Right lobe of liver (tissue), 4 donors: ENCODE results near the gene SLC26A8.

Source experiments
- CTCF ChIP-seq, 4 donors: fragments of 200-600 bp in 3 of 4; fragments of 450-650 bp in 1 of 4; IDR thresholded peaks; one replicate each; pipeline versions ENCODE4 v1.5.1 to v1.8.0; 2016 to 2022; ENCODE audit warnings: antibody characterized with exemption in 4 of 4, mild to moderate bottlenecking in 2 of 4
- POLR2A ChIP-seq: fragments of 450-650 bp; IDR thresholded peaks from one replicate; pipeline ENCODE4 v1.6.1; 2017; ENCODE audit warnings: antibody characterized with exemption, mild to moderate bottlenecking
- donor health status: DM: no; HTN: no; CAD: no.
- donor health status: DM: no; HTN: no; CAD: no.
- donor health status: DM: no; HTN: yes; CAD: no.

- no peak for TF ChIP-seq POLR2A
- no peak for TF ChIP-seq CTCF (IDR thresholded peaks at IDR 0.05)
Observed at GRCh38 chr6:35911871-35912653, 112.4 kb downstream of the SLC26A8 start.
